PC-9 (cell line): Measurements from ENCODE around the gene MRPL45. TPM values are rescaled to one million over a fixed set of nuclear protein-coding genes. Genes with fewer than 3 reads are reported as not detected.
A peak's percentile ranks its signal among the peaks of the same experiment; 100 is the strongest.

Experiments
- BruUV-seq: library from RNA; stranded (reverse); fragments of 400-500 nt; replicated peaks from 2 replicates; lab custom pipeline; 2021; lab: Mats Ljungman, UMichigan
- CTCF ChIA-PET: fragments of 300-600 bp; sonication (Branson Sonifier 250); formaldehyde crosslinking; loops from one replicate; lab custom pipeline; 2022; ENCODE audit warnings: antibody characterized with exemption; lab: Charles Lee
- POLR2A ChIA-PET: fragments of 300-600 bp; sonication (Branson Sonifier 250); formaldehyde crosslinking; loops from one replicate; lab custom pipeline; 2022; ENCODE audit warnings: antibody characterized with exemption; ENCODE audit not compliant: unreplicated experiment; lab: Charles Lee
- DNase-seq, 2 experiments: peaks; one replicate each; pipeline versions ENCODE4 v3.0.0 to v3.0.0-alpha.2; 2015 to 2022; ENCODE audit warnings: mixed read lengths in 1 of 2
- H2AFZ ChIP-seq: fragments of 200-600 bp; sonication (generic); 2 replicates; pipeline ENCODE4 v1.8.1; 2017; ENCODE audit warnings: antibody characterized with exemption
- H3F3A ChIP-seq: fragments of 200-600 bp; sonication (generic); 2 replicates; pipeline ENCODE4 v1.8.1; 2017; ENCODE audit warnings: antibody characterized with exemption, mild to moderate bottlenecking, low read depth; ENCODE audit not compliant: insufficient read depth
- H3K27ac ChIP-seq: fragments of 200-600 bp; sonication (generic); 2 replicates; pipeline ENCODE4 v1.6.1; 2016; ENCODE audit warnings: mixed run types
- H3K27me3 ChIP-seq: fragments of 200-600 bp; sonication (generic); 2 replicates; pipeline ENCODE4 v1.6.1; 2016; ENCODE audit warnings: low read depth, mixed run types; ENCODE audit not compliant: insufficient read depth
- H3K36me3 ChIP-seq: fragments of 200-600 bp; sonication (generic); 2 replicates; pipeline ENCODE4 v1.6.1; 2016; ENCODE audit warnings: low read depth, mixed run types
- H3K4me1 ChIP-seq: fragments of 200-600 bp; sonication (generic); replicated peaks from 2 replicates; pipeline ENCODE4 v1.6.1; 2016; ENCODE audit warnings: mixed run types; ENCODE audit not compliant: insufficient read depth
- H3K4me2 ChIP-seq: fragments of 200-600 bp; sonication (generic); 2 replicates; pipeline ENCODE4 v1.6.1; 2017; ENCODE audit warnings: mixed run types
- H3K4me3 ChIP-seq: fragments of 200-600 bp; sonication (generic); 2 replicates; pipeline ENCODE4 v1.6.1; 2016; ENCODE audit warnings: mixed run types
- H3K79me2 ChIP-seq: fragments of 200-600 bp; sonication (generic); 2 replicates; pipeline ENCODE4 v1.6.1; 2017; ENCODE audit warnings: low read depth, mixed run types
- H3K9me2 ChIP-seq: fragments of 200-600 bp; sonication (generic); 2 replicates; pipeline ENCODE4 v1.8.1; 2017; ENCODE audit warnings: mild to moderate bottlenecking; ENCODE audit not compliant: insufficient read depth
- H3K9me3 ChIP-seq: fragments of 200-600 bp; sonication (generic); 2 replicates; pipeline ENCODE4 v1.8.1; 2016; ENCODE audit warnings: low read depth; ENCODE audit not compliant: insufficient read depth
- H4K20me1 ChIP-seq: fragments of 200-600 bp; sonication (generic); 2 replicates; pipeline ENCODE4 v1.8.1; 2017; ENCODE audit not compliant: insufficient read depth
- CTCF ChIP-seq: fragments of 200-600 bp; sonication (generic); conservative IDR thresholded peaks from 2 replicates; pipeline ENCODE4 v1.6.1; 2017; ENCODE audit warnings: mixed run types, antibody characterized with exemption, mild to moderate bottlenecking, moderate library complexity
- EZH2 ChIP-seq: fragments of 200-600 bp; sonication (generic); IDR thresholded peaks from 2 replicates; pipeline ENCODE4 v1.8.0; 2017; ENCODE audit warnings: antibody characterized with exemption, low read depth
- intact Hi-C: fragments of 100-400 bp; cut with micrococcal nuclease; formaldehyde crosslinking; loops from one replicate; pipeline ENCODE4 v1.10.0; 2022; ENCODE audit not compliant: unreplicated experiment
- total RNA-seq: library from RNA; stranded (reverse); gene quantifications from 2 replicates; pipeline ENCODE4 v1.2.3, GENCODE V29; 2021

Gene MRPL45
- total RNA-seq, 1 experiment from 2014 or later, result 56.2 TPM

GRCh38 chr17:38353086-38353604 lies 56.2 kb downstream of the MRPL45 start:
- H3K27ac ChIP-seq, result no peak overlapping the region
- no peaks in the 10 kb centered on the region for H3K9me3 ChIP-seq
- ChIA-PET CTCF (interaction anchor here (0.5 kb wide), 1 partner anchor 94 kb away, joined by 9 read pairs; no protein-coding TSS in a partner anchor), POLR2A (interaction anchor here (0.7 kb wide), 1 partner anchor 111 kb away, joined by 3 read pairs; no protein-coding TSS in a partner anchor)
- H3K79me2 ChIP-seq, result peaks cover 51% of the 10 kb centered on the region
- intact Hi-C loops, result no loop called here
- no peaks in the 10 kb centered on the region for H3K27me3 ChIP-seq
- peak overlapping the region; percentile 72; the same call in 1 of the 2 replicates for H2AFZ ChIP-seq
- no TSS peak for BruUV-seq
- H4K20me1 ChIP-seq, result peaks cover 21% of the 10 kb centered on the region
- no peaks in the 10 kb centered on the region for H3K36me3 ChIP-seq
- H3F3A ChIP-seq, result peaks cover 14% of the 10 kb centered on the region
- TF ChIP-seq CTCF (no peak), EZH2 (no peak)
- H3K4me3 ChIP-seq, result peak overlapping the region; percentile 84
- H3K9me2 ChIP-seq, result no peaks in the 10 kb centered on the region
- DNase-seq, result no peak
- peak overlapping the region; percentile 95 for H3K4me2 ChIP-seq
- H3K4me1 ChIP-seq, result peaks cover 29% of the 10 kb centered on the region

- TF ChIP-seq EZH2 (no peak), CTCF (no peak)
- Histone ChIP-seq H3K27ac (no peak overlapping the region), H3K27me3 (no peaks in the 10 kb centered on the region), H3K9me2 (no peaks in the 10 kb centered on the region), H3K4me3 (peak overlapping the region; percentile 84; the same call in 1 of the 2 replicates), H4K20me1 (peaks cover 25% of the 10 kb centered on the region), H3K4me1 (peaks cover 29% of the 10 kb centered on the region), H3F3A (peaks cover 14% of the 10 kb centered on the region), H3K9me3 (no peaks in the 10 kb centered on the region), H2AFZ (no peak overlapping the region), H3K36me3 (no peaks in the 10 kb centered on the region), H3K4me2 (peak overlapping the region; percentile 95), H3K79me2 (peaks cover 54% of the 10 kb centered on the region)
- TSS peak; percentile 29 for BruUV-seq
- ChIA-PET CTCF (no interaction called here), POLR2A (no interaction called here)
- DNase-seq, result no peak
- intact Hi-C loops, result no loop called here
These were observed 56.7 kb downstream of the MRPL45 start for GRCh38 chr17:38353668-38354067.

GRCh38 chr17:38354466-38354865 lies 57.5 kb downstream of the MRPL45 start:
- H3K4me2 ChIP-seq, result peak overlapping the region; percentile 95
- BruUV-seq, result no TSS peak
- TF ChIP-seq EZH2 (no peak), CTCF (no peak)
- H3K36me3 ChIP-seq, result no peaks in the 10 kb centered on the region
- H3K4me3 ChIP-seq, result peak overlapping the region; percentile 84; the same call in 1 of the 2 replicates
- H3K9me2 ChIP-seq, result no peaks in the 10 kb centered on the region
- no peak overlapping the region for H3K27ac ChIP-seq
- H3F3A ChIP-seq, result peaks cover 14% of the 10 kb centered on the region
- H3K9me3 ChIP-seq, result no peaks in the 10 kb centered on the region
- peaks cover 29% of the 10 kb centered on the region for H3K4me1 ChIP-seq
- H3K79me2 ChIP-seq, result peaks cover 60% of the 10 kb centered on the region
- no peaks in the 10 kb centered on the region for H3K27me3 ChIP-seq
- no peak overlapping the region for H2AFZ ChIP-seq
- no peak for DNase-seq
- intact Hi-C loops, result no loop called here
- peaks cover 25% of the 10 kb centered on the region for H4K20me1 ChIP-seq
- ChIA-PET CTCF (no interaction called here), POLR2A (no interaction called here)
